ENCODE data around the gene C1orf232.

C1orf232 gene

GRCh38 chr1:26170472-26170821 is 1.7 kb upstream of the C1orf232 start:
- H3K27ac ChIP-seq (ENCODE audit: low read depth, low read length, poor library complexity, severe bottlenecking): no peak overlapping the region
- H3K4me1 ChIP-seq (ENCODE audit: insufficient read depth, low read length, severe bottlenecking): peaks cover 16% of the 10 kb centered on the region
- H3K9me3 ChIP-seq (ENCODE audit: low read length): no peaks in the 10 kb centered on the region
- peak overlapping the region; percentile 94 for H3K4me2 ChIP-seq (ENCODE audit: low read length)
- no peaks in the 10 kb centered on the region for H3F3A ChIP-seq (ENCODE audit: insufficient read depth, low read length)
- H3K36me3 ChIP-seq (ENCODE audit: insufficient read depth, low read length): peaks cover 9% of the 10 kb centered on the region
- peak overlapping the region; percentile 79 for H3K4me3 ChIP-seq (ENCODE audit: low read depth, low read length, poor library complexity, severe bottlenecking)
- TF ChIP-seq CTCF (IDR thresholded peaks at IDR 0.05; ENCODE audit: low read length) (no peak), EZH2 (IDR thresholded peaks at IDR 0.05; ENCODE audit: borderline replicate concordance, low read length) (no peak)
- no peaks in the 10 kb centered on the region for H4K20me1 ChIP-seq (ENCODE audit: insufficient read depth, low read length)
- no peaks in the 10 kb centered on the region for H3K79me2 ChIP-seq (ENCODE audit: insufficient read depth, low read length)
- no peaks in the 10 kb centered on the region; the same call in 1 of the 2 replicates for H3K27me3 ChIP-seq (ENCODE audit: insufficient read depth, low read length)
- no peak overlapping the region for H2AFZ ChIP-seq (ENCODE audit: low read length)
- H3K9me2 ChIP-seq (ENCODE audit: low read depth, low read length): no peaks in the 10 kb centered on the region
- peak overlapping the region; percentile 82 for H3K9ac ChIP-seq (ENCODE audit: low read length)

- Histone ChIP-seq H3K9me3 (ENCODE audit: low read length) (no peaks in the 10 kb centered on the region), H3K9me2 (ENCODE audit: low read depth, low read length) (no peaks in the 10 kb centered on the region), H3K79me2 (ENCODE audit: insufficient read depth, low read length) (no peaks in the 10 kb centered on the region), H2AFZ (ENCODE audit: low read length) (no peak within 1 kb of the TSS), H3K27ac (ENCODE audit: low read depth, low read length, poor library complexity, severe bottlenecking) (no peak within 1 kb of the TSS), H3K4me2 (ENCODE audit: low read length) (peak within 1 kb of the TSS; percentile 94), H3F3A (ENCODE audit: insufficient read depth, low read length) (no peaks in the 10 kb centered on the region), H3K4me1 (ENCODE audit: insufficient read depth, low read length, severe bottlenecking) (peaks cover 16% of the 10 kb centered on the region), H3K9ac (ENCODE audit: low read length) (peak within 1 kb of the TSS; percentile 82), H3K36me3 (ENCODE audit: insufficient read depth, low read length) (peaks cover 9% of the 10 kb centered on the region), H3K4me3 (ENCODE audit: low read depth, low read length, poor library complexity, severe bottlenecking) (peak within 1 kb of the TSS; percentile 79), H4K20me1 (ENCODE audit: insufficient read depth, low read length) (no peaks in the 10 kb centered on the region), H3K27me3 (ENCODE audit: insufficient read depth, low read length) (no peaks in the 10 kb centered on the region; the same call in 1 of the 2 replicates)
- TF ChIP-seq EZH2 (IDR thresholded peaks at IDR 0.05; ENCODE audit: borderline replicate concordance, low read length): no peak
- TF ChIP-seq CTCF (IDR thresholded peaks at IDR 0.05; ENCODE audit: low read length): peak; percentile 80
These were observed 1.1 kb upstream of the C1orf232 start, which contains the start of gene ZNF593 for GRCh38 chr1:26169669-26170471. Gene ZNF593, plus strand, starts transcription at chr1:26169908. Its CDS starts 76 bp downstream, at chr1:26169984.

- no peaks in the 10 kb centered on the region for H3K79me2 ChIP-seq (ENCODE audit: insufficient read depth, low read length)
- H3K4me3 ChIP-seq (ENCODE audit: low read depth, low read length, poor library complexity, severe bottlenecking): peak overlapping the region; percentile 79
- peaks cover 9% of the 10 kb centered on the region for H3K36me3 ChIP-seq (ENCODE audit: insufficient read depth, low read length)
- peaks cover 19% of the 10 kb centered on the region for H3K4me1 ChIP-seq (ENCODE audit: insufficient read depth, low read length, severe bottlenecking)
- no peaks in the 10 kb centered on the region for H3F3A ChIP-seq (ENCODE audit: insufficient read depth, low read length)
- no peaks in the 10 kb centered on the region; the same call in 1 of the 2 replicates for H3K27me3 ChIP-seq (ENCODE audit: insufficient read depth, low read length)
- no peak overlapping the region for H3K27ac ChIP-seq (ENCODE audit: low read depth, low read length, poor library complexity, severe bottlenecking)
- H3K9ac ChIP-seq (ENCODE audit: low read length): no peak overlapping the region
- H4K20me1 ChIP-seq (ENCODE audit: insufficient read depth, low read length): no peaks in the 10 kb centered on the region
- TF ChIP-seq EZH2 (IDR thresholded peaks at IDR 0.05; ENCODE audit: borderline replicate concordance, low read length) (no peak), CTCF (IDR thresholded peaks at IDR 0.05; ENCODE audit: low read length) (no peak)
- peak overlapping the region; percentile 94 for H3K4me2 ChIP-seq (ENCODE audit: low read length)
- no peaks in the 10 kb centered on the region for H3K9me3 ChIP-seq (ENCODE audit: low read length)
- H2AFZ ChIP-seq (ENCODE audit: low read length): no peak overlapping the region
- H3K9me2 ChIP-seq (ENCODE audit: low read depth, low read length): no peaks in the 10 kb centered on the region
These were observed 413 bp upstream of the C1orf232 start for GRCh38 chr1:26169198-26169554.

Data from OCI-LY1 (cell line).